ENCODE measurements around the gene CPT2.

Gene CPT2

DNA sequence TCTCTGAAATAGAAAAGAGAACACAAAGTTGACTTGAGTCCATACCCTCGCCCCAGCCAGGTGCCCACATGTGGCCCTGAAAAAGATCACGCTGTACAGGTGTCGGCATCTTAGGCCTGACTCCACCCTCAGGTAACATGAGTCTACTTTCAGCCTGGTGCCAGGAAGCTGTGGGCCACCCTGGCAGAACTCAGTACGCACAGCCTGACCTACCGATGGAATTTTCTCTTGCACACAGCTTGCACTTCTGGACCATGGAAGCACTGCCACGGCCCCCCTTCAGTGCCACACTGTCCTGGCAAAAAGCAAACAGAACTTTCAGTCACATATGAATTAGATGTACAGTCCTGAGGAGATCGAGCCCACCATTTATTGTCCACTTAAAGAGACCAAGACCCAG lies 21.6 kb downstream of the CPT2 start:
- no peak for DNase-seq (ENCODE audit: low read depth in 2 of 2)

DNA sequence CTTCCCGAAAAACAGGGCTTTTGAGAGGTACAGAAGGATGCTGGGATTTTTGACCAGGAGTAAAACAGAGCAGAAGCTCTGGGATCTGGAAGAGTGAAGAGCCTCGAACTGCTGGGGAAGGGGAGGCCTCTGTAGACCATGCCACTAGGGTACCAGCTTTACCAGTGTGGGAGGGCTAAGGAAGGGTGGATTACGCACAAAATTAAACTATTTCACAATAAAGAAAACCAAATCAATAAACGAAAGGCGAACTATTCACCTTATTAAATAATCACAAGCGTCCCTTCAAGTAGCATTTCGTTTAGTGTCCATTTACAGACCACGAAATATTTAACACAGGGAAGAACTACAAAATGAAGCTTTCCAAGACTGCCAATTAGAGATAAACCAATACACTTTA lies 23.1 kb downstream of the CPT2 start:
- DNase-seq (ENCODE audit: low read depth in 2 of 2), result no peak

DNA sequence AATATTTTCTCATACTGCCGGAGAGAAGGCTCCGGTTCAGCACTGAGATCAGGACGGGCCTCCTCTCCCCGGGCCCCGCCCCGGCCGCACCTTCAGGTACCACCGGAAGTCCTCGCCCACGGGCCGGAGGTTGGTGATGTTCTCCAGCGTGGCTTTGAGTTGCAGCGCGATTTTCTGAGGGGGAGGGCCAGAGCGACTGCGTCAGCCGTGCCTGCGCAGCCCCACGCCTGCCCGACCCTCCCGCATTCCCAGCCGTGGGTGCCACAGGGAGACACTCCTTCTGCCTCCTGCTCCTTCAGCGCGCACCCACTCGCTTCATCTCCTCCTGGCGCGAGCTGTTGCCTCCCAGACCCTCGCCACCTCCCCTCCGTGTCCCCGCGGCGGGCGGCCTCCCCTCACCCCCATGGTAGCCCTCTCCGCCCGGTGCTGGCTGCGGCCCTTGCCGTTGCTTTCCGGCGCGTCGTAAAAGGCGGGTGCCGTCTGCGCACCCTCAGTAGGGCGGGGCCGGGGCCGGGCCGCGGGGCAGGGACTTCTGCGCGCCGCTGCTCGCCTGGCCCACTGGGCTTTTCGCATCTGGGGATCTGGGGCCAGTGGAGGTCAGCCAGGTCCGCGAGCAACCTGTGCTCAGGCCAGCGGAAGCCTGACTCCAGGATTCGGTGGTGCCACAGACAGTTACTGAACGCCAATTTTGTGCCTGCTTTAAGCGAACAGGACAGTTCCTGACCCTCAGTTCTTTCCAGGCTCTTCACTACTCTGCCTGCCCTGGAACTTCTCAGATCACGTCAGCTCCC lies 23.7 kb downstream of the CPT2 start, which contains the start of gene CZIB:
Gene CZIB (minus strand): TSS at position 464 of the 791 bp plus-strand sequence. CDS start 59 bp downstream, at position 405.
- DNase-seq (ENCODE audit: low read depth in 2 of 2), result peak; percentile 90 to 97

DNA sequence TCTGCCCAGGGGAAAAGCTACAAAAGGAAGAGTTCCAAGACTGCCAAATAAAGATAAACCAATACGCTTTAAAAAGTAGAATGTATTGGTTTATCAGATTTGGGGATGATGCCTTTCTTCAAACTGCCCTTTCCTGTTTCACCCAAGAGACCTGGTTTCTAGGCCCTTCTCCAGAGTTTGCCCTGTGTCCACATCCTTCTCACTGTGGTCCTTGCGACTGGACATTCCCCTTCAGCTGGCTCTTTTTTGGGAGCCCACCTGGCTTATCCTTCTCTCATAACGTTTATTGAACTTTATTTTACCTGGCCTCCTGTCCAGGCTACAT lies 24.3 kb downstream of the CPT2 start:
- no peak for DNase-seq (ENCODE audit: low read depth in 2 of 2)

DNA sequence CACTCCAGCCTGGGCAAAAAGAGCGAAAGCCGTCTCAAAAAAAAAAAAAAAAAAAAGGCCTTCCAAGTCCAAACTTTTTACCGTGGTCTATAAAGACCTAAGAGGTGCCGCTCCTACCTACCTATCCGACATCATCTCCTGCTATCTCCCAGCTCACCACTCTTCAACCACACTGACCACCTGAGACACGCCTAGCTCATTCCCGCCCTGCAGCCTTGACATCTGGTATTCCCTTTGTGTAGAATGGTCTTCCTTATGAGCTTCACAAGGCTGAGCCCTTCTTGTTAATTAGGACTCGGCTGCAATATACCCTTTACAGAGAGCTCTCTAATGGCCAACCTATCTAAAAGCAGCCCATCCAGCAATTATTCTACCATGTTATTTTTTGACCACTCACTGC lies 41.0 kb downstream of the CPT2 start:
- DNase-seq (ENCODE audit: low read depth in 2 of 2), result no peak

DNA sequence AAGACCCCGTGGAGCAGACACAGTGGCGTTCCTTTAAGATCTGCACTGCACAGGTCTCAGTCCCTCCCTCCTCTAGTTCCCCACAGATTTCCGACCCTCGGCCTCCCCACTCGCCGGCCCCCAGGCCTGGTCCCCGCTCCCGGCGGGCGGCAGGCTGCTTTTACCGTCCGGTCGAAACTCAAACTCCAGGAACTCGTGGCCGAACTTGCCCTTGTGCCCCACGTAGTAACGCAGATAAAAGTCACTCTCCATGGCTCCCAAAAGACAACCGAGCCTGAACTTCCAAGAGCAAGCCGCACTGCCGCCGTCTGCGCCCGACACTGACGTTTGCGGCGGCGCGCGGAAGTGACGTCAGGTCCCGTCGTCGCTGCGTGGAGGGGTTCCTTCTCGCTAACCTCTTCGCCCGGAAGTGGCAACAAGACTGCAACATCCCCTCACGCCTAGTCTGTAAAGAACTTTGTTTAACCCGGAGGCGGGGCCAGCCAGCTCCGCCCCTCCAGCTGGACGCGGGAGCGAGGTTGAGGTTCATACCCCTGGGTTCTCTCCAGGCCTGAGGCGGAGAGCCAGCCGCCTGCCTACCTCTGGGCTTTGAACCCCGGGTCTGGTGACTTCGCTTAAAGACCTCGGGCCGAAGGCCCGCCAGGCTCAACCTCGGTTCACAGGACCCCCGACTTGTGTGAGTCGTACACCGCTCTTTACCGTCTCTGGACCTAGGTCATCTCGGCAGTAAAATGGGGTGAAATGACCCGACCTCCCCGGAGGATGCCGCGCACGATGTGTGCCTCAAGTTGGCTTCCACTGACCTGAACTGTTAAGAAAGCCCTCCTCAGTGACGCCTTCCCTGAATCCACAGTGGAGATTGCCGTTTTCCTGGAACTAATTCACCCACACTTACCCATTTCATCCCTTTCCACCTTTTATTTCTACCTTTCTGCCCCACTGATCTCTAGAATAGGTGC lies 41.9 kb downstream of the CPT2 start, which contains the start of gene MAGOH:
Gene MAGOH (minus strand): TSS at position 322 of the 959 bp plus-strand sequence. CDS start 70 bp downstream, at position 252.
- peak; percentile 91 to 94 for DNase-seq (ENCODE audit: low read depth in 2 of 2)

DNA sequence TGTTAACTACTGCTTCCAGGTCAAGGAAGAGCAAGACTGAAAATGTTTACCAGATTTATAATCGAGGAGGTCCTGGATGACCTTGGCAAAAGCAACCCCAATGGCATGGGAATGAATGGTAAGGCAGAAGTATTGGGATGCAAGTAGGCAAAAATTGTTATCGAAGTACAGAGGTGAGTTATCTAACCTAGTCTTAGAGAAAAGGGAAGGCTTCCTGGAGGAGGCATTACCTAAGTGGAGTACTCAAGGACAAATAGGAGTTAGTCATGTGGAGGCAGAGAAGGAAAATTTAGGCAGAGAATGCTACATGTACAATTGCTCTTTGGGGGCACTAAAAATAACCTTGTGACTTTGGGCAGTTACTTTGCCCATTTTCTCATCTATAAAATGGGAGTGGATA lies 45.2 kb downstream of the CPT2 start:
- no peak for DNase-seq (ENCODE audit: low read depth in 2 of 2)

DNA sequence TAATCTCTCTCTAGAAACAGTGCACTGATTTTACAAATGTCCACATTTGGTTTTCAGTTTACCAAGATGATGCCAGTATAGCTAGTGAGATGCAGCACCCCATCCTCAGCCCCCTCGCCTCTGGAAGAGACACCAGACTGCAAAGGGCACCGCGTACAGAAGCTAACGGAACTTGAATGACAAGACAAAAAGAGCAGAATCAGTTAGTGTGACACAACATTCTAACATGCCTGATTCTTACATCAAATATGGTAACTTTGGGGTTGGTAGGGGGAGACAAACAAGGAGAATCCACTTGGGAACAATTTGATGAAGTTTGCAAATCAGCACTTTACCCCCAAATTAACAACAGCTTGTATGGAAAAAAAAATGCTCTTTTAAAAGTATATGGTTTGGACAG lies 45.8 kb downstream of the CPT2 start:
- no peak for DNase-seq (ENCODE audit: low read depth in 2 of 2)

- DNase-seq (ENCODE audit: low read depth in 2 of 2), result no peak
These were observed 47.5 kb downstream of the CPT2 start for GRCh38 chr1:53244141-53244540.

DNA sequence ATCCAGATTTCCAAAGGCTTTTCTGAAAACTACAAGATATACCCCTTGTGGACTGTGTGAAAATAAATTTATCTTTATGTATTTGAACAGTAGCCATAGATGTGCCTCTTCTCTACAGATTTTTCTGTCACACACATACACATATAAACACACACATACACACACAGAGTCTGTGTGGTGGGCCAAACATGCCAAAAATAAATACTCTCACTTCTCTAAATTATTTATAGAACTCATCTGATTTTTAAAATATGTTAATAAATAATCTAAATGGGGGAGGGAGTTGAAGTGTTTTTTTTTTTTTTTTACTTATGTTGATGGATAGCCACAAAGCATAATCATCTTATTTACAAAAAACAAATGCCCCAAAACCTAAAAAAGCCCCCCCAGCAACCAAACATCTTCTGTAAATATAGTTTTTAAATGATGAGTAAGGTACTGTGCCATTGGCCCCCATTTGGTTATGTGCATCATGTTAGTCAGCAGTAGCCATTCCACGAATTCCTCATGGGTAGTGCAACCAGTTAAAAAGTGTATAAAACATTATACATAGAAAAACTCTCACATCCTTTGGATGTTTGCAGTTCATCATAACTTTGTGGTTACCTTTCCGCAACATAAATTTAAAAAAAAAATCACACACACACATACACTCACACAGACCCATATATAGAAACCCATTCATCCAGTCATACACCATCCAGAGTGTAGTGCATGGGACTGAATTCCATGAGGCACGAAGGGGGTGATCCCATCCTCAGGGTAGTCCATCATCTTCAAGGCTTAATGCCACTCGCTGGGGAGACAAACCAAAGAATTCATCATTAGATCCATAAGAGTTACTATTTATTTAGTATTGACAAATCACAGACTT lies 49.9 kb downstream of the CPT2 start:
- no peak for DNase-seq (ENCODE audit: low read depth in 2 of 2)

DNA sequence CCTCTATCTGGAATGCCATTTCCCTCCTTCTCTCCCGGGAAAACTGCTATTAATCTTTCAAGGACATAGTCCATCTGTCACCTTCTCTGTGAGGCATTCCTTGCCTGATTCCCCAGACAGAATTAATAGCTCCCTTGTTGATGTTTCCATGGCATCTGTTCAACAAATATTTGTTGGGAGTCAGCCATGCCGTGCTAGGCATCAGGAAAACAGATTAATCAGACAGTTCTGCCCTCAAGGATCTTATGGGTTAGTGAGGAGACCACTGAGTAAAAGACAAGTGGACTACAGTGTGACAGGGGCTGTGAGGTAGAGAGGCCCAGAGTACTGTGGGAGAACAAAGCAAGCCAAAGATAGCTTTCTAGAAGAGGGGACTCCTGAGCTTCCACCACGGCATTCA lies 53.1 kb downstream of the CPT2 start:
- no peak for DNase-seq (ENCODE audit: low read depth in 2 of 2)

GRCh38 chr1:53250325-53250724 lies 53.7 kb downstream of the CPT2 start:
- DNase-seq (ENCODE audit: low read depth in 2 of 2), result no peak

GRCh38 chr1:53254011-53254640 lies 57.5 kb downstream of the CPT2 start:
- no peak for DNase-seq (ENCODE audit: low read depth in 2 of 2)

DNA sequence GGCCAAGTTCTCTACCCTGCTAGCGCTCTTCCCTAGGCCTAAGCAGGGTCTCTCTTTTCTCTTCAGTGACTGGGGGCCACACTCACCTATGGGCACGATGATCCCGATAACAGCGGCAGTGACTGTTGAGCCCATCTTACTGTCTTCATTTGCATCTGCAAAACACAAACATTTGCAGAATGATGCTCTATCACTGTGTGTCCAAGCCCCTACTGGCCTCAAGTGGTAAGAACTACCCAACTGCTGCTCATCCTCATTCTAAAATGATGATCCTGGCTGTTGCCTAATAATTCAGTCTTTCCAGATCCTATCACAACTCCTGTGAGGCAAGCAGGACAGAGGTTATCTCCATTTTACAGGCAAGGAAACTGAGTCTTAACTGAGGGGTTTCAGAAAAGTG lies 58.4 kb downstream of the CPT2 start:
- no peak for DNase-seq (ENCODE audit: low read depth in 2 of 2)

- no peak for DNase-seq (ENCODE audit: low read depth in 2 of 2)
These were observed 60.2 kb downstream of the CPT2 start for GRCh38 chr1:53256511-53257453.

- DNase-seq (ENCODE audit: low read depth in 2 of 2), result no peak
These were observed 60.9 kb downstream of the CPT2 start for GRCh38 chr1:53257454-53258081.

GRCh38 chr1:53258216-53258615 lies 61.6 kb downstream of the CPT2 start:
- DNase-seq (ENCODE audit: low read depth in 2 of 2), result no peak

DNA sequence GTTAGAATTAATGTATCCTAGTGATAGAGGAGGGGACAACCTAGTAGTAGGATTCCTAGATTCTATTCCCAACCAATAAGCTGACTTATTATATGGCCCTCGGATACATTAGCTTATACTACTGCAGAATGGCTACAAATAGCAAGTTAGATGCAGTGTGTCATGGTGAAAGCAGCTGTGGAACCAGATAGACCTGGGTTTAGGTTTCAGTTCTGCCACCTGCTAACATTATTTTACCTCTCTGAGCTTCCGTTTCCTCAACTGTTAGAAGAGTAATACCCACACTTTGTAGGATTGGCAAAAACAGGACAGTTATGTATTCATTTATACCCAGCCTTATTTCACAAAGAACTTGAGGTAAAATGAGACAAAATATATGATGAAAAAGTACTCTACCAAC lies 63.3 kb downstream of the CPT2 start:
- no peak for DNase-seq (ENCODE audit: low read depth in 2 of 2)

GRCh38 chr1:53260631-53261247 lies 64.1 kb downstream of the CPT2 start:
- no peak for DNase-seq (ENCODE audit: low read depth in 2 of 2)

Measured in stimulated activated CD4-positive, alpha-beta T cell treated with anti-CD3 and anti-CD28 coated beads, Interleukin-12 subunit alpha, Interleukin-12 subunit beta, amount 100 ng/mL, for 24 hours (primary cell).